Central memory CD8-positive, alpha-beta T cell (primary cell): ENCODE data around the gene SPPL3.

Source experiments
- ATAC-seq: fragments of 150-1000 bp; cut with Tn5 transposase; replicated peaks from 2 replicates; pipeline ENCODE4 v1.10.0; 2022; ENCODE audit warnings: mild to moderate bottlenecking, moderate FRiP score, moderate number of reproducible peaks; ENCODE audit not compliant: poor library complexity, severe bottlenecking; ENCODE audit errors: extremely low read depth
- DNase-seq, 2 donors: peaks; one replicate each; pipeline ENCODE4 v3.0.0; 2021; ENCODE audit warnings: low spot score in 2 of 2
- H3K27ac Mint-ChIP-seq: one replicate; pipeline ENCODE4 v1.8.0; 2022; ENCODE audit warnings: low read depth, mild to moderate bottlenecking, moderate library complexity, mixed read lengths
- H3K27me3 Mint-ChIP-seq: one replicate; pipeline ENCODE4 v1.8.0; 2022; ENCODE audit warnings: mixed read lengths
- H3K36me3 Mint-ChIP-seq: one replicate; pipeline ENCODE4 v1.8.0; 2022; ENCODE audit warnings: mild to moderate bottlenecking, moderate library complexity, mixed read lengths; ENCODE audit not compliant: insufficient read depth
- H3K4me1 Mint-ChIP-seq: one replicate; pipeline ENCODE4 v1.8.0; 2022; ENCODE audit warnings: mixed read lengths
- H3K4me3 Mint-ChIP-seq: one replicate; pipeline ENCODE4 v1.8.0; 2022; ENCODE audit warnings: mild to moderate bottlenecking, moderate library complexity, mixed read lengths
- H3K9me3 Mint-ChIP-seq: one replicate; pipeline ENCODE4 v1.8.0; 2022; ENCODE audit warnings: mixed read lengths

Gene SPPL3

GRCh38 chr12:120833849-120834248, 70.3 kb downstream of the SPPL3 start:
- Mint-ChIP-seq H3K4me1 (peaks cover 52% of the 10 kb centered on the region), H3K36me3 (peaks cover 5% of the 10 kb centered on the region), H3K4me3 (no peak overlapping the region), H3K9me3 (no peaks in the 10 kb centered on the region), H3K27ac (peak overlapping the region; percentile 56), H3K27me3 (no peaks in the 10 kb centered on the region)
- no peak for DNase-seq
- ATAC-seq, result no peak

DNA sequence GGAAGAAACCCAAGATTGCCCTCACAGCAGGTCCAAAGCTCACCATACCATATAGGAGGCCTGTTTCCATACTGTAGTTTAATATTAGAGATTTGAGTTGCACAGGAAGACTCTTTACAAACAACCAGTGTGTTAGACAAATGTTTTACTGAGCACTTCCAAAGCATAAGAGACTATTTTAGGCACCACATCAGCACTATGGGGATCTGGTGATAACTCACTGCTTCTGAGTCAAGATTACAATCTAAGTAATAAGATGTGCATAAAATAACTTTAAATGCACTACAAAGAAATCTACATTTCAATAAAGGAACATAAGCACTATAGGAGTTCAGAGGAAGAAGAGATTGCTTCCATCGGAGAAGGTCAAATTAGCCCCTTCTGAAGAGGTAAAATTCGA, 71.4 kb downstream of the SPPL3 start:
- Mint-ChIP-seq H3K27me3 (no peaks in the 10 kb centered on the region), H3K4me1 (peaks cover 44% of the 10 kb centered on the region), H3K27ac (no peak overlapping the region), H3K9me3 (no peaks in the 10 kb centered on the region), H3K36me3 (peaks cover 5% of the 10 kb centered on the region), H3K4me3 (no peak overlapping the region)
- ATAC-seq, result no peak
- DNase-seq, result no peak

GRCh38 chr12:120831648-120832267, 72.4 kb downstream of the SPPL3 start:
- DNase-seq, result no peak
- peaks cover 44% of the 10 kb centered on the region for H3K4me1 Mint-ChIP-seq
- no peak for ATAC-seq
- H3K9me3 Mint-ChIP-seq, result no peaks in the 10 kb centered on the region
- no peaks in the 10 kb centered on the region for H3K27me3 Mint-ChIP-seq
- no peak overlapping the region for H3K4me3 Mint-ChIP-seq
- H3K36me3 Mint-ChIP-seq, result peaks cover 5% of the 10 kb centered on the region
- peak overlapping the region; percentile 32 for H3K27ac Mint-ChIP-seq

- H3K4me1 Mint-ChIP-seq, result peaks cover 38% of the 10 kb centered on the region
- H3K27ac Mint-ChIP-seq, result peak overlapping the region; percentile 32
Measured at GRCh38 chr12:120830966-120831365, 73.2 kb downstream of the SPPL3 start.

GRCh38 chr12:120830052-120830940, 73.9 kb downstream of the SPPL3 start:
- Mint-ChIP-seq H3K9me3 (no peaks in the 10 kb centered on the region), H3K27me3 (no peaks in the 10 kb centered on the region), H3K4me1 (peaks cover 38% of the 10 kb centered on the region), H3K36me3 (peaks cover 5% of the 10 kb centered on the region), H3K27ac (peak overlapping the region; percentile 32), H3K4me3 (no peak overlapping the region)
- DNase-seq (no peak), ATAC-seq (no peak)

More at GRCh38 chr12:120830966-120831365, 73.2 kb downstream of the SPPL3 start:
- Mint-ChIP-seq H3K27me3 (no peaks in the 10 kb centered on the region), H3K36me3 (peaks cover 5% of the 10 kb centered on the region), H3K4me3 (no peak overlapping the region), H3K9me3 (no peaks in the 10 kb centered on the region)
- DNase-seq (no peak), ATAC-seq (no peak)

DNA sequence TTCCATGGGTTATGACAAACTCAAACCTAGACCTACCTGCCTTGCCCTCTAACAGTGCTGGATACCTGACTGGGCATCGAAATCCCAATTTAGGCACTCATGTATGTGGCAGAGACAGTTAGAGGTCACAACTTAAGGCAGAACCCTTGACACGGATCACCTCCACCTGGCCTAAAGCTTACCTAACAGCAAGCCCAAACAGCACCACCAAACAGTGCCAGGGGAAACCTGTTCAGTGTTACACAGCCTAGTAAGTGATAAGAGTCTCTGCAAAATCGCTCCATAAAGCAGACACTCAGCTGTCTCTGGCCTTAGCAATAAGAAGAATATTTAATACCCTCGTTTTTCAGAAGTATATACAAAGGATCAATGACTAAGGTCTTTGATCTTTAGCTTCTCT, 77.8 kb downstream of the SPPL3 start:
- Mint-ChIP-seq H3K27ac (no peak overlapping the region), H3K36me3 (peaks cover 2% of the 10 kb centered on the region), H3K9me3 (no peaks in the 10 kb centered on the region), H3K4me3 (no peak overlapping the region), H3K4me1 (peaks cover 43% of the 10 kb centered on the region), H3K27me3 (no peaks in the 10 kb centered on the region)
- no peak for ATAC-seq
- no peak for DNase-seq

GRCh38 chr12:120825337-120825736, 78.8 kb downstream of the SPPL3 start:
- H3K4me3 Mint-ChIP-seq, result no peak overlapping the region
- DNase-seq (no peak), ATAC-seq (no peak)
- peaks cover 34% of the 10 kb centered on the region for H3K4me1 Mint-ChIP-seq
- H3K9me3 Mint-ChIP-seq, result no peaks in the 10 kb centered on the region
- H3K27ac Mint-ChIP-seq, result no peak overlapping the region
- no peaks in the 10 kb centered on the region for H3K27me3 Mint-ChIP-seq
- H3K36me3 Mint-ChIP-seq, result no peaks in the 10 kb centered on the region

DNA sequence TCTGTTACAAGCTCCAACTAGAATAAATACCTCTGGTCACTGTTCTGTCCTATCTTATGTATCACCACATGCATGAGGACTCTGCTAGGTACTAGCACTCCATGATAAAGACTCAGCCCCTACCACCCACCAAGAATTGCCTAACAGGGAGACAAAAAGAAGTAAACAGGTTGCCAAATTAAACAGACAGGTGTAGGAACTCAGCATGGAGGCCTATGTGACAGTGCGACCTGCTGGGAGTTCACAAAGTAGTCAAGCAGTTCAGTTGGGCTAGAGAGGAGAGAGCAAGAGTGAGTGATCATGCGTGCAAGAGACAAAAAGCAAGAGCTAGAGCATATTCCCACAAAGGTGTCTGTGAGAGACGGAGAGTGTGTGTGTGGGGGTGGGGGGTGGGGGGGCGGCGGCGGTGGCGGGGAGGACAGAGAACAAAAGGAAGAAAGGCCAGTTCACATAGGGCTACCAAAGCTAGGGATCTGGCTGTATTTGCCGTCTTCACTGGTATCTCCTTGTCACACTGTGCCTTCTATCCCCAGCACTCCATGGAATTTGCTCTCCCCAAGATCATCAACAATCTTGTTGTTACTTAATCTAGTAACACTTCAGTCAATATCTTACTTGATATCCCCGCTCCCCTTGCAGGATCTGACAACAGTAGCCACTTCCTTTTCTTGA, 81.2 kb downstream of the SPPL3 start:
- no peak overlapping the region for H3K4me3 Mint-ChIP-seq
- peaks cover 33% of the 10 kb centered on the region for H3K4me1 Mint-ChIP-seq
- H3K27me3 Mint-ChIP-seq, result no peaks in the 10 kb centered on the region
- H3K36me3 Mint-ChIP-seq, result no peaks in the 10 kb centered on the region
- DNase-seq (no peak), ATAC-seq (no peak)
- H3K9me3 Mint-ChIP-seq, result no peaks in the 10 kb centered on the region
- H3K27ac Mint-ChIP-seq, result no peak overlapping the region

DNA sequence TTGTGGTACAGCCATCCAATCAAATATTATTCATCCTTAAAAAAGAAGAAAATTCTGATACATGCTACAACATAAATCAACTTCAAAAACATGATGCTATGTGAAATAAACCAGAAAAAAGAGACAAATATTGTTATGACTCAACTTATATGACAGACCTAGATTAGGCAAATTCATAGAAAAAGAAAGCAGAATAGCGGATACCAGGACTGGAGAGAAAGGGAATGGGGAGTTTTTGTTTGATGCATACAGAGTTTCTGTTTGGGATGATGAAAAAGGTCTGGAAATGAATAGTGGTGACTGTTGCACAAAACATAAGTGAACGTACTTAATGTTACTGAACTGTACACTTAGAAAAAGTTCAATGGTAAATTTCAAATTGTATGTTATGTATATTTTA, 82.3 kb downstream of the SPPL3 start:
- Mint-ChIP-seq H3K9me3 (no peaks in the 10 kb centered on the region), H3K27ac (no peak overlapping the region), H3K4me3 (no peak overlapping the region), H3K4me1 (peaks cover 40% of the 10 kb centered on the region), H3K27me3 (no peaks in the 10 kb centered on the region), H3K36me3 (no peaks in the 10 kb centered on the region)
- ATAC-seq (no peak), DNase-seq (no peak)

DNA sequence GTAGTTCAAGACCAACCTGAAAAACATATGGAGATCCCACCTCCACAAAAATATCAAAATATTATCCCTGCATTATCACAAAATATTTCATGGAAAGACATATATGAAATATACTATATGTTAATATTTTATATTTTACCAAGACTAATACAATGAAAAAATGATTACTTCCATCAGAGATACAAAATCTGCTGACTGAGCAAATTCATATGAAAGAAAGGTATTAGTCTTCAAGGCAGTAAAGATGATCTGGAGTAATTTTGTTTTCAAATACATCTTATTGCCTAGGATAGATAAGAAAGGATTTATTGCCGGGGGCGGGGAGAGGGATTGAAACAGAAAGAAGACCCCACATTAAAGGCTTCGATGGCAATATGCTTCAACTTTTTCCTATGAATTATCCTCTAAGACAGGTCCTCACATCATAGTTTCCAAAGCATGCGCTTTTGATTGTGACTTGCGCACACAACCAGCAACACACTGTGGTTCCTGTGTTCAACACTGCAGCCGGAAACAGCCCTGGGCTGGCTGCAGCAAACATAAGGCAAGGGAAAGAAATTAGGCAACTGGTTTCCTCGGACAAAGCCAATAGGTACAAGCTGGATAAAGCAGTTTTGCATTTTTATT, 83.2 kb downstream of the SPPL3 start:
- Mint-ChIP-seq H3K27me3 (no peaks in the 10 kb centered on the region), H3K4me1 (peaks cover 40% of the 10 kb centered on the region), H3K9me3 (no peaks in the 10 kb centered on the region), H3K36me3 (no peaks in the 10 kb centered on the region), H3K27ac (no peak overlapping the region), H3K4me3 (no peak overlapping the region)
- DNase-seq (no peak), ATAC-seq (no peak)

- Mint-ChIP-seq H3K27ac (no peak overlapping the region), H3K4me3 (no peak overlapping the region), H3K9me3 (no peaks in the 10 kb centered on the region), H3K27me3 (no peaks in the 10 kb centered on the region), H3K36me3 (peaks cover 2% of the 10 kb centered on the region), H3K4me1 (peaks cover 27% of the 10 kb centered on the region)
- DNase-seq (no peak), ATAC-seq (no peak)
Measured at GRCh38 chr12:120818416-120818815, 85.7 kb downstream of the SPPL3 start.

- ATAC-seq, result no peak
- Mint-ChIP-seq H3K27me3 (no peaks in the 10 kb centered on the region), H3K36me3 (peaks cover 2% of the 10 kb centered on the region), H3K27ac (no peak overlapping the region), H3K9me3 (no peaks in the 10 kb centered on the region), H3K4me1 (peaks cover 24% of the 10 kb centered on the region), H3K4me3 (no peak overlapping the region)
- no peak for DNase-seq
Measured at GRCh38 chr12:120817559-120818330, 86.4 kb downstream of the SPPL3 start.
